ENCODE results near the gene CDK18.

CDK18 gene

DNA sequence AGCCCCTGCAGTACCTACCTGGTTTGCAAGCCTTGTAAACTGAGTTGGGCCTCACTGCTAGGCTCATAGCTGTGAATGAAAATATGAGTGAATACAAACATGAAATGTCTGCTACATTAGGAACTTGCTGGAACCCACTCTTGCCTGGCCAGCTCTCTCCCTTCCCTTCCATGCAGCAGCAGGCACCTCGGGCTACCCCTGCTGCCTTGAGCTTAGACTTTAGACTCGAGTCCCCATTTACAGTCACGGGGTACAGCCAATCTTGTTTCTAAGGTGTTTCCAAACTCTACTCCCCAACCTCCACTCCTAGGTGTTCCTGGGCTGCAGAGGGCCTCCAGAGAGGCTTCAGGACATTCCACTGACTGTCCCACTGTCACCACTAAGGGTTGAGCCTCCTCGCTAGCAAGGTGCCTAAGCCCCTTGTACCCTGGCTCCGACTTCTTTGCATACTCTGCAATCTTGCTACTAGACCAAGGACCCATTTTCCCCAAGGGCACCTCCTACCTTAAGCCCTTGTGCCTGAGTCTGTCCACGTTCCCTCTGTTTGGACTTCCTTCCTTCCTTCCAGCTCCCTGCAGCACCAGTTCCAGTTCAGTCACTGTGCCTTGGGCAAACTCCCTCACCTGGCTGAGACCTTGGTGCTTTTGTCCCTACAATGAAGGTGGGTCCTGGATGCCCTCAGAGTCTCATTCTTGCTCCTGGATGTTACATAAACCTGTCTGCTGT is 36.9 kb downstream of the CDK18 start:
- H3K9me2 ChIP-seq (replicated peaks; ENCODE audit: insufficient read depth, low read length) = no peaks in the 10 kb centered on the region
- no peak overlapping the region for H3K27ac ChIP-seq (ENCODE audit: low read length)
- no peak overlapping the region for H2AFZ ChIP-seq (ENCODE audit: low read length)
- H3K9me3 ChIP-seq (replicated peaks; ENCODE audit: insufficient read depth, low read length) = no peaks in the 10 kb centered on the region
- H3K9ac ChIP-seq (ENCODE audit: low read length) = no peak overlapping the region
- H3K4me3 ChIP-seq (ENCODE audit: low read length) = no peak overlapping the region
- no peak for DNase-seq
- no peaks in the 10 kb centered on the region for H3F3A ChIP-seq (ENCODE audit: insufficient read depth, low read length)
- H3K4me1 ChIP-seq (ENCODE audit: low read length) = no peaks in the 10 kb centered on the region
- no peaks in the 10 kb centered on the region for H3K36me3 ChIP-seq (replicated peaks; ENCODE audit: insufficient read depth, low read length)
- no peak overlapping the region for H3K4me2 ChIP-seq (ENCODE audit: low read depth, low read length)
- H4K20me1 ChIP-seq (ENCODE audit: insufficient read depth, low read length) = no peaks in the 10 kb centered on the region
- peaks cover 47% of the 10 kb centered on the region for H3K27me3 ChIP-seq (replicated peaks; ENCODE audit: insufficient read depth, low read length)
- H3K79me2 ChIP-seq (ENCODE audit: low read length) = no peaks in the 10 kb centered on the region
- TF ChIP-seq, protein P1, sequence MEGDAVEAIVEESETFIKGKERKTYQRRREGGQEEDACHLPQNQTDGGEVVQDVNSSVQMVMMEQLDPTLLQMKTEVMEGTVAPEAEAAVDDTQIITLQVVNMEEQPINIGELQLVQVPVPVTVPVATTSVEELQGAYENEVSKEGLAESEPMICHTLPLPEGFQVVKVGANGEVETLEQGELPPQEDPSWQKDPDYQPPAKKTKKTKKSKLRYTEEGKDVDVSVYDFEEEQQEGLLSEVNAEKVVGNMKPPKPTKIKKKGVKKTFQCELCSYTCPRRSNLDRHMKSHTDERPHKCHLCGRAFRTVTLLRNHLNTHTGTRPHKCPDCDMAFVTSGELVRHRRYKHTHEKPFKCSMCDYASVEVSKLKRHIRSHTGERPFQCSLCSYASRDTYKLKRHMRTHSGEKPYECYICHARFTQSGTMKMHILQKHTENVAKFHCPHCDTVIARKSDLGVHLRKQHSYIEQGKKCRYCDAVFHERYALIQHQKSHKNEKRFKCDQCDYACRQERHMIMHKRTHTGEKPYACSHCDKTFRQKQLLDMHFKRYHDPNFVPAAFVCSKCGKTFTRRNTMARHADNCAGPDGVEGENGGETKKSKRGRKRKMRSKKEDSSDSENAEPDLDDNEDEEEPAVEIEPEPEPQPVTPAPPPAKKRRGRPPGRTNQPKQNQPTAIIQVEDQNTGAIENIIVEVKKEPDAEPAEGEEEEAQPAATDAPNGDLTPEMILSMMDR (IDR thresholded peaks at IDR 0.05; ENCODE audit: low read length) = no peak
- TF ChIP-seq EZH2phosphoT487 (IDR thresholded peaks at IDR 0.05; ENCODE audit: low read length) (no peak), EZH2 (optimal IDR thresholded peaks at IDR 0.05; ENCODE audit: low read depth, low read length) (no peak)

DNA sequence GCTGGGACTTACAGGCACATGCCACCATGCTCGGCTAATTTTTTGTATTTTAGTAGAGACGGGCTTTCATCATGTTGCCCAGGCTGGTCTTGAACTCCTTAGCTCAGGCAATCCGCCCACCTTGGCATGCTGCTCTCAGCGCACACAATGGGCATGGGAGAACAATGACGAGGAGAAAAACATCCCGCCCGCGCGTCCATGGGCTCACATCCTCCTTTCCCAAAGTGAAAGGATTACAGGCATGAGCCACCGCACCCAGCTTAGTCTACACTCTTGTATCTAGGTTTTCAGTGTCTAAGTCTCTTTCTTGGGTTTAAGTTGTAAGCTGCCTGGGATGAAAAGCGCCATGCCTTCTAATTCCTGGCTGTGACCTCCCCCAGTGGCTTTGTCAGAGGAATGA is 37.9 kb downstream of the CDK18 start:
- Histone ChIP-seq H3K27ac (ENCODE audit: low read length) (no peak overlapping the region), H3K79me2 (ENCODE audit: low read length) (no peaks in the 10 kb centered on the region), H3K36me3 (replicated peaks; ENCODE audit: insufficient read depth, low read length) (no peaks in the 10 kb centered on the region), H3F3A (ENCODE audit: insufficient read depth, low read length) (no peaks in the 10 kb centered on the region), H3K4me1 (ENCODE audit: low read length) (no peaks in the 10 kb centered on the region), H3K9me3 (replicated peaks; ENCODE audit: insufficient read depth, low read length) (no peaks in the 10 kb centered on the region), H3K9ac (ENCODE audit: low read length) (no peak overlapping the region), H4K20me1 (ENCODE audit: insufficient read depth, low read length) (no peaks in the 10 kb centered on the region), H3K4me2 (ENCODE audit: low read depth, low read length) (no peak overlapping the region), H3K9me2 (replicated peaks; ENCODE audit: insufficient read depth, low read length) (no peaks in the 10 kb centered on the region), H3K27me3 (replicated peaks; ENCODE audit: insufficient read depth, low read length) (peaks cover 37% of the 10 kb centered on the region), H2AFZ (ENCODE audit: low read length) (no peak overlapping the region), H3K4me3 (ENCODE audit: low read length) (no peak overlapping the region)
- TF ChIP-seq EZH2phosphoT487 (IDR thresholded peaks at IDR 0.05; ENCODE audit: low read length) = no peak
- TF ChIP-seq, protein P1 (IDR thresholded peaks at IDR 0.05; ENCODE audit: low read length) = no peak
- TF ChIP-seq EZH2 (optimal IDR thresholded peaks at IDR 0.05; ENCODE audit: low read depth, low read length) = no peak
- DNase-seq = no peak

DNA sequence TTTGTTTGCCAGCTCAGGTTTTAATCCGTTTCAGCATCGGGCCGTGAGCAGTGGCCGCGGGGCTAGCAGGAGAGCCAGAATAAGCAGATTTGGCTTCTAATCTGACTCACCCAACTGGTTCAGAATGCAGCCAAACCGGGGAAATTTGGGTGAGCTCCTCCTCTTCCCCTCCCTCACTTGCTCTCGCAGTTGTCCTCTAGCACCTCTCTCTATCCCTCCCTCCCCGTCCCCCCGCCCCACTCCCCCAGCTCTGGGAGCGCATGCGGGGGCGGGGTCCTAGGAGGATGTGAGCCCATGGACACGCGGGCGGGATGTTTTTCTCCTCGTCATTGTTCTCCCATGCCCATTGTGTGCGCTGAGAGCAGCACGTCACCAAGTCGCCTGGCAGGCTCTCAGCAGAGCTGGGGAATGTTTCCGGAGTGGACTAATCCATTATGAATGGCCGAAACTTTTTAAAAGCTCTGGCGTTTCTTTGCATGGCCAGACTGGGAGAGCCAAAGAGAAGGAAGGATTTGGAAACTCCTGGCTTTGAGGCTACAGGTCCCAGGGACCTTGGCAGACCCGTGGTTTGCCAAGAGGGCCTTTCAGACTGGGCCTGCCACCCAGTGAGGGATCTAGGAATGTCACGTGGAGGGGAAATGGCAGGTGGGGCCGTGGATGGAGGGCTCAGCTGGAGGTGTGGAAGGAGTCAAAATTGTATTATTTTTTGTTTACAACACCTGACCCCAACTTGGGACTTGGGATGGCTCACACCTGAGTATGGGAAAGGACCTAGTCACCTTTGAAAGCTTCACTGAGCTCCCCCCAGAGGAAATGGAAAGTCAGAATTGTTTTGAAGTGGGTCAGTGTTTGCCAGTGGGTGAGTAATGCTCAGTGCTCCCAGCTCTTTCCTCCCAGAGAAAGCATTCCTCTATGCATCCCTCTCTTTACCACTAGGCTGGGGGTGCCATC is 39.2 kb downstream of the CDK18 start:
- no peaks in the 10 kb centered on the region for H3K9me3 ChIP-seq (replicated peaks; ENCODE audit: insufficient read depth, low read length)
- 0 out of 2 replicates have a peak overlapping the region, but pooled peaks have one; percentile 4 for H3K4me2 ChIP-seq (ENCODE audit: low read depth, low read length)
- no peak overlapping the region for H3K9ac ChIP-seq (ENCODE audit: low read length)
- no peaks in the 10 kb centered on the region for H4K20me1 ChIP-seq (ENCODE audit: insufficient read depth, low read length)
- H3K79me2 ChIP-seq (ENCODE audit: low read length) = no peaks in the 10 kb centered on the region
- H3K36me3 ChIP-seq (replicated peaks; ENCODE audit: insufficient read depth, low read length) = no peaks in the 10 kb centered on the region
- no peak for DNase-seq
- no peaks in the 10 kb centered on the region for H3K9me2 ChIP-seq (replicated peaks; ENCODE audit: insufficient read depth, low read length)
- H3K27me3 ChIP-seq (replicated peaks; ENCODE audit: insufficient read depth, low read length) = peaks cover 27% of the 10 kb centered on the region; the same call in 1 of the 2 replicates
- no peaks in the 10 kb centered on the region for H3F3A ChIP-seq (ENCODE audit: insufficient read depth, low read length)
- TF ChIP-seq, protein P1 (IDR thresholded peaks at IDR 0.05; ENCODE audit: low read length) = no peak
- TF ChIP-seq EZH2 (optimal IDR thresholded peaks at IDR 0.05; ENCODE audit: low read depth, low read length) (no peak), EZH2phosphoT487 (IDR thresholded peaks at IDR 0.05; ENCODE audit: low read length) (no peak)
- no peaks in the 10 kb centered on the region for H3K4me1 ChIP-seq (ENCODE audit: low read length)
- no peak overlapping the region for H3K27ac ChIP-seq (ENCODE audit: low read length)
- H3K4me3 ChIP-seq (ENCODE audit: low read length) = no peak overlapping the region
- H2AFZ ChIP-seq (ENCODE audit: low read length) = no peak overlapping the region
